ENCODE results near the gene KRTAP19-4. TPM values are rescaled to one million over a fixed set of nuclear protein-coding genes. Genes with fewer than 3 reads are reported as not detected.
A peak's percentile ranks its signal among the peaks of the same experiment; 100 is the strongest.

KRTAP19-4 gene
- total RNA-seq, 1 donor from 2014 or later = not detected

DNA sequence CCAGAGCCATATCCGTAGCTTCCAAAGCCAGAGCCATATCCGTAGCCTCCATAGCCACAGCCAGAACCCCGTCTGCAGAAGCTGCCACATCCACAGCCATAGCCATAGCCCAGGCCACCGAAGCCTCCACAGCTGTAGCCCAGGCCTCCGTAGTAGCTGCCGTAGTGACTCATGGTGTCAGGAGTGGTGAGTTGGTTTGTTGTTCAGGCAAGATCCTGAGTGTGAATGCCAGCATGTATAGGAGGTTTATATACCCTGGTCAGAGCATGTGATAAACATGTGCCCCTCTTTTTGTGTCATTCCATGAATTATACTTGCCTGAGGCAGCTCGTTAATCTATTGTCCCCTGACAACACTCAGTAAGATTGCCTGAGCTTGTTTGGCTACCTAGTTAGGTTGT lies 16.8 kb downstream of the KRTAP19-4 start, which contains the start of gene KRTAP19-1:
KRTAP19-1 (minus strand) TSS at position 223 of the 400 bp plus-strand sequence; CDS start at position 173, 50 bp downstream.
- no peak for DNase-seq (ENCODE audit: extremely low spot score, unreplicated experiment)
- no peaks in the 10 kb centered on the region for H3K27me3 Mint-ChIP-seq
- H3K27ac Mint-ChIP-seq = no peak within 1 kb of the TSS
- H3K4me1 Mint-ChIP-seq (ENCODE audit: unreplicated experiment) = peaks cover 4% of the 10 kb centered on the region
- H3K36me3 Mint-ChIP-seq = no peaks in the 10 kb centered on the region
- H3K9me3 Mint-ChIP-seq = peaks cover 4% of the 10 kb centered on the region
- H3K4me3 Mint-ChIP-seq = no peak within 1 kb of the TSS
- TF ChIP-seq CTCF (conservative IDR thresholded peaks at IDR 0.05) = no peak

DNA sequence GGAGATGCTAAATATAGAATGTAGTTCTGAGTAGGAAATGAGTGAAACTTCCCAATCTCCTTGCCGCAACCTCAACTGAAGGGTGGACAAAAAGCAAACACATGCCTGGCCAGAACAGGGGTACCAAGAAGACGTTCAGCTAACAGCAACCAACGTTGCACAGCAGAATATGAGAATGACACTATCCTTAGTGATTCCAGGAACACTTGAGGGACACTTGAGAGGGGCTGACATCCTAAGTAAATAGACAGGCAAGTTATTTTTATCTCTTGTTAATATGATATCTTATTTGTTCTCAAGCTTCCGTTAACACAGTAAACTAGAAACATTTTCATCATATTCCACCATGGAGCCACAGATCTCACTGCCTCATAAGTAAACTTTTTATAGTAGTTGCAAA lies 17.7 kb downstream of the KRTAP19-4 start:
- Mint-ChIP-seq H3K36me3 (no peaks in the 10 kb centered on the region), H3K27ac (no peak overlapping the region), H3K4me1 (ENCODE audit: unreplicated experiment) (peaks cover 4% of the 10 kb centered on the region), H3K9me3 (peaks cover 4% of the 10 kb centered on the region), H3K4me3 (no peak overlapping the region), H3K27me3 (no peaks in the 10 kb centered on the region)
- no peak for TF ChIP-seq CTCF (conservative IDR thresholded peaks at IDR 0.05)
- DNase-seq (ENCODE audit: extremely low spot score, unreplicated experiment) = no peak

DNA sequence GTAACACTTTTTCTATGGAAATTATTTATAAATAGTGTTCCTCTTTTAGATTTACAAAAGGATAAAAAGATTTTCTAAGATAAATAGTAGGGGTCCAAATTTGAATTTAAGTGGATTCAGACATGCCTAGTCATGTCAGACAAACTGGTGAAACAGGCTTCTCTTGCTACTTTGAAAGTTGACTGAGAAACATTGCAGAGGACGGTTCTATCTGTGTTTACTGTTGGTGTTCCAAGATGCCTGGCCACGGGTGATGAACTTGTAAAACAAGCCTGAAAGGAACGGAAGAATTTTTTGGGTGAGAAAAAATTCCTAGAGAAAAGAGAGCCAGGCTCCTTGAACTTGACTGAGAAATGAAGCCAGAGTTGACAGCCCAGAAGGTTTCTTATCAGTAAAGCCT lies 19.0 kb downstream of the KRTAP19-4 start:
- Mint-ChIP-seq H3K4me1 (ENCODE audit: unreplicated experiment) (peaks cover 4% of the 10 kb centered on the region), H3K27me3 (no peaks in the 10 kb centered on the region), H3K4me3 (peak overlapping the region; percentile 53), H3K36me3 (no peaks in the 10 kb centered on the region), H3K9me3 (peaks cover 4% of the 10 kb centered on the region), H3K27ac (peak overlapping the region; percentile 92)
- DNase-seq (ENCODE audit: extremely low spot score, unreplicated experiment) = no peak
- no peak for TF ChIP-seq CTCF (conservative IDR thresholded peaks at IDR 0.05)

- H3K27me3 Mint-ChIP-seq = no peaks in the 10 kb centered on the region
- DNase-seq (ENCODE audit: extremely low spot score, unreplicated experiment) = no peak
- no peak overlapping the region for H3K27ac Mint-ChIP-seq
- H3K4me3 Mint-ChIP-seq = no peak overlapping the region
- peaks cover 16% of the 10 kb centered on the region for H3K4me1 Mint-ChIP-seq (ENCODE audit: unreplicated experiment)
- TF ChIP-seq CTCF (conservative IDR thresholded peaks at IDR 0.05) = no peak
- peaks cover 3% of the 10 kb centered on the region for H3K36me3 Mint-ChIP-seq
- no peaks in the 10 kb centered on the region for H3K9me3 Mint-ChIP-seq
Observed at GRCh38 chr21:30468900-30469714, 27.9 kb downstream of the KRTAP19-4 start.

DNA sequence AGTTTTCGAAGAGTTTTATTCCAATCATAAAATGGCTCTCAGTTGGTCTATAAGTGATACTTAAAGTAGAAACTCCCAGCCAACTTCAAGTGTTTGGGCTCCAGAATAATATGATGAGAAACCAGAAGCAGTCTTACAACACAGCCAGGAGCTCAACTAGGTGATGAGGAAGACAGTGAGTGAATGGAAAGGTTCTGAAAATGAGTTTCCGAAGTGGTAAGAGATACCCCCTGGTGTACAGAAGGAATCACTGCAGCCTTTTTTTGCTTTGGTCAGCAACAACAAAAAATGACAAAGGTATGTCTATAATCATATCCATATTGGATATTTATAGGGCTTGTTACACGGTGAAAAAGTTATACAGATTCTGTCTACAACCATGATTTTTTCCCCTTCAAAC lies 33.3 kb downstream of the KRTAP19-4 start:
- Mint-ChIP-seq H3K4me3 (no peak overlapping the region), H3K27me3 (no peaks in the 10 kb centered on the region), H3K9me3 (peaks cover 3% of the 10 kb centered on the region), H3K36me3 (peaks cover 3% of the 10 kb centered on the region), H3K4me1 (ENCODE audit: unreplicated experiment) (peaks cover 11% of the 10 kb centered on the region), H3K27ac (no peak overlapping the region)
- peak; percentile 74 for TF ChIP-seq CTCF (conservative IDR thresholded peaks at IDR 0.05)
- no peak for DNase-seq (ENCODE audit: extremely low spot score, unreplicated experiment)

All from type B pancreatic cell (in vitro differentiated cells).